ENCODE results near the gene KYAT1. TPM values are rescaled to one million over a fixed set of nuclear protein-coding genes. Genes with fewer than 3 reads are reported as not detected.
"Not testable (repeated sequence)": the region's sequence is repeated elsewhere in the genome, so short reads cannot be mapped to it uniquely, and the experiment has no call there.

Gene KYAT1
- total RNA-seq, 1 donor from 2014 or later, result 19.5 TPM

- Mint-ChIP-seq H3K9me3 (ENCODE audit: unreplicated experiment) (no peaks in the 10 kb centered on the region), H3K27me3 (ENCODE audit: unreplicated experiment) (no peaks in the 10 kb centered on the region), H3K27ac (ENCODE audit: unreplicated experiment) (no peak overlapping the region), H3K36me3 (ENCODE audit: unreplicated experiment) (no peaks in the 10 kb centered on the region), H3K4me1 (ENCODE audit: low read depth, unreplicated experiment) (no peaks in the 10 kb centered on the region), H3K4me3 (ENCODE audit: unreplicated experiment) (no peak overlapping the region)
- no peak for DNase-seq
- TF ChIP-seq CTCF (IDR thresholded peaks at IDR 0.05; ENCODE audit: partially characterized antibody, unreplicated experiment), result no peak
Measured at GRCh38 chr9:128807827-128808226, 73.9 kb downstream of the KYAT1 start.

GRCh38 chr9:128805661-128806060 lies 76.1 kb downstream of the KYAT1 start:
- no peak overlapping the region for H3K27ac Mint-ChIP-seq (ENCODE audit: unreplicated experiment)
- TF ChIP-seq CTCF (IDR thresholded peaks at IDR 0.05; ENCODE audit: partially characterized antibody, unreplicated experiment), result no peak
- no peak for DNase-seq
- no peak overlapping the region for H3K4me3 Mint-ChIP-seq (ENCODE audit: unreplicated experiment)
- H3K9me3 Mint-ChIP-seq (ENCODE audit: unreplicated experiment), result no peaks in the 10 kb centered on the region
- H3K4me1 Mint-ChIP-seq (ENCODE audit: low read depth, unreplicated experiment), result no peaks in the 10 kb centered on the region
- no peaks in the 10 kb centered on the region for H3K27me3 Mint-ChIP-seq (ENCODE audit: unreplicated experiment)
- H3K36me3 Mint-ChIP-seq (ENCODE audit: unreplicated experiment), result no peaks in the 10 kb centered on the region

- Mint-ChIP-seq H3K27ac (ENCODE audit: unreplicated experiment) (peak overlapping the region; percentile 12), H3K4me3 (ENCODE audit: unreplicated experiment) (no peak overlapping the region), H3K4me1 (ENCODE audit: low read depth, unreplicated experiment) (no peaks in the 10 kb centered on the region), H3K36me3 (ENCODE audit: unreplicated experiment) (no peaks in the 10 kb centered on the region), H3K9me3 (ENCODE audit: unreplicated experiment) (no peaks in the 10 kb centered on the region), H3K27me3 (ENCODE audit: unreplicated experiment) (peaks cover 2% of the 10 kb centered on the region)
- TF ChIP-seq CTCF (IDR thresholded peaks at IDR 0.05; ENCODE audit: partially characterized antibody, unreplicated experiment), result no peak
- DNase-seq, result no peak
Measured at GRCh38 chr9:128802482-128802881, 79.3 kb downstream of the KYAT1 start.

- DNase-seq, result no peak
- Mint-ChIP-seq H3K27me3 (ENCODE audit: unreplicated experiment) (peaks cover 2% of the 10 kb centered on the region), H3K9me3 (ENCODE audit: unreplicated experiment) (no peaks in the 10 kb centered on the region), H3K4me1 (ENCODE audit: low read depth, unreplicated experiment) (no peaks in the 10 kb centered on the region), H3K4me3 (ENCODE audit: unreplicated experiment) (no peak overlapping the region), H3K36me3 (ENCODE audit: unreplicated experiment) (no peaks in the 10 kb centered on the region), H3K27ac (ENCODE audit: unreplicated experiment) (no peak overlapping the region)
- no peak for TF ChIP-seq CTCF (IDR thresholded peaks at IDR 0.05; ENCODE audit: partially characterized antibody, unreplicated experiment)
Measured at GRCh38 chr9:128800061-128800460, 81.7 kb downstream of the KYAT1 start.

- Mint-ChIP-seq H3K9me3 (ENCODE audit: unreplicated experiment) (no peaks in the 10 kb centered on the region), H3K27ac (ENCODE audit: unreplicated experiment) (no peak overlapping the region), H3K4me1 (ENCODE audit: low read depth, unreplicated experiment) (no peaks in the 10 kb centered on the region), H3K4me3 (ENCODE audit: unreplicated experiment) (no peak overlapping the region), H3K27me3 (ENCODE audit: unreplicated experiment) (peaks cover 2% of the 10 kb centered on the region), H3K36me3 (ENCODE audit: unreplicated experiment) (no peaks in the 10 kb centered on the region)
- TF ChIP-seq CTCF (IDR thresholded peaks at IDR 0.05; ENCODE audit: partially characterized antibody, unreplicated experiment), result no peak
- DNase-seq, result no peak
Measured at GRCh38 chr9:128798896-128799295, 82.9 kb downstream of the KYAT1 start.

- not testable (repeated sequence) for H3K9me3 Mint-ChIP-seq (ENCODE audit: unreplicated experiment); H3K4me1 Mint-ChIP-seq (ENCODE audit: low read depth, unreplicated experiment); H3K4me3 Mint-ChIP-seq (ENCODE audit: unreplicated experiment); H3K27me3 Mint-ChIP-seq (ENCODE audit: unreplicated experiment); H3K27ac Mint-ChIP-seq (ENCODE audit: unreplicated experiment); H3K36me3 Mint-ChIP-seq (ENCODE audit: unreplicated experiment); DNase-seq
Measured at GRCh38 chr9:128794961-128795360, 86.8 kb downstream of the KYAT1 start.

All from glutamatergic neuron (in vitro differentiated cells).